Activated T-helper 1 cell treated with Interleukin-2 at 50 U/mL for 16 hours (primary cell): ENCODE data around the gene ZMYND15.

Source experiments
- DNase-seq: peaks from one replicate; pipeline ENCODE4 v3.0.0-alpha.2; 2020; ENCODE audit warnings: low read depth

Gene ZMYND15

DNA sequence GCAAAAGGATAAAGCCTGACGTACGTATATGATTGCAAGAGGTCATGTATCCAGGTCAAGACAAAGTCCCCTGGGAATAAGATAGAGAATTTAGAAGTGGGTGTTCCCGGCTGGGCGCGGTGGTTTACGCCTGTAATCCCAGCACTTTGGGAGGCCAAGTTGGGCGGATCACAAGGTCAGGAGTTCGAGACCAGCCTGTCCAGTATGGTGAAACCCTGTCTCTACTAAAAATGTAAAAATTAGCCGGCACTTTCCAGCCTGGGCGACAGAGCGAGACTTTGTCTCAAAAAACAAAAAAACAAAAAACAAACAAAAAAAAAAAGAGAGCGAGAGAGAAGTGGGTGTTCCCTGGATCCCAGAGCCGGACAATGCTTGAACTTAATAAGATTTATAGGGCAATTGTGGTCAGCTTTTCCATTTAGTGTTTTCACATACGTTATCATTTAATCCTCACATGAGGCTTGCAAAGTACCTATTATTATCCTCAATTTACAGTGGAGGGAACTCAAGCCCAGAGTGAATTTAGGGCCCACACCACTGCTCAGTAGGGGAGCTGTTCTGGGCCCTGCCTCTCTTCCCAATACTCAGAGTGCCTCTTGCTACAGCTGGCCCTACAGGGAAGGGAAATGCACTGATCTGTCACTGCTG is 48.6 kb downstream of the ZMYND15 start:
- no peak for DNase-seq

DNA sequence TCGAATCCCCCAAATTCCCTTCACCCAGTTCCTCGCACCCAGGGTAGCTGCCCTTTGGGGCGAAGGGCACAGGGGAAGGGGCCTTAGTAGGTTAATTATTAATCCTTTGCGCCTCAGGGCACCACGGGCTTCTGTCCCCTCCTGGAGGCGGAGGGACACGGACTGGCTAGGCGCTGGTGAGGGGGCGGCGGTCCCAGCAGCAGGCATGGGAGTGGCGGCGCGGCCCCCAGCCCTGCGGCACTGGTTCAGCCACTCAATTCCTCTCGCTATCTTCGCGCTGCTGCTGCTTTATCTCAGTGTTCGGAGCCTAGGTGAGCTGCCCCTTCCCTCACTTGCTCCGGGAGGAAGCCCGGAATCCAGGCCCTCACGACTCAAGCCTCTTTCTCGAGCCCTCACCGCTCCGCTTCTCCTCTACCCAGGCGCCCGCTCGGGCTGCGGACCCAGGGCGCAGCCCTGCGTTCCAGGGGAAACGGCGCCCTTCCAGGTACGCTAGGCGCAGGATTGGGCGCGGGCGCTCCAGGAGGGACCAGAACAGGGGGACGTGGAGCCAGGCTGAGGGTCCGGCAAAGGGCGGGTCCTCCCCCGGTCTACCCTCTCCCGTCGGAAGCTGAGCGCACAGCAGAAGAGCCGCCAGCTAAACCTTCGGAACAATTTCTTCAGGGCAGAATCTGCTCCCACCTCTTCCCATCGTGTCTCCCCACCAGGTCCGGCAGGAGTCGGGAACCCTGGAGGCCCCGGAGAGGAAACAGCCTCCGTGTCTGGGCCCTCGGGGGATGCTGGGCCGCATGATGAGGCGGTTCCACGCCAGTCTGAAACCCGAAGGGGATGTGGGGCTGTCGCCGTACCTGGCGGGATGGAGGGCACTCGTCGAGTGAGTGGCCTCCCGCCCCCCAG is 49.4 kb downstream of the ZMYND15 start, which contains the start of gene GLTPD2:
GLTPD2 (plus strand) TSS at position 158 of the 894 bp plus-strand sequence; CDS start at position 206, 48 bp downstream.
- no peak for DNase-seq

DNA sequence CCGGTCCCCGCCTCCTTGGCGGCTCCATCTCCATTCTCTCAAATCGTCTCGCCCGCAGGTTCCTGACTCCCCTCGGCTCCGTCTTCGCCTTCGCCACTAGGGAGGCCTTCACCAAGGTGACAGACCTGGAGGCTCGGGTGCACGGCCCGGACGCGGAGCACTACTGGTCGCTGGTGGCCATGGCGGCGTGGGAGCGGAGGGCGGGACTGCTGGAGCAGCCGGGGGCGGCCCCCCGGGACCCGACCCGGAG is 50.0 kb downstream of the ZMYND15 start:
- no peak for DNase-seq

DNA sequence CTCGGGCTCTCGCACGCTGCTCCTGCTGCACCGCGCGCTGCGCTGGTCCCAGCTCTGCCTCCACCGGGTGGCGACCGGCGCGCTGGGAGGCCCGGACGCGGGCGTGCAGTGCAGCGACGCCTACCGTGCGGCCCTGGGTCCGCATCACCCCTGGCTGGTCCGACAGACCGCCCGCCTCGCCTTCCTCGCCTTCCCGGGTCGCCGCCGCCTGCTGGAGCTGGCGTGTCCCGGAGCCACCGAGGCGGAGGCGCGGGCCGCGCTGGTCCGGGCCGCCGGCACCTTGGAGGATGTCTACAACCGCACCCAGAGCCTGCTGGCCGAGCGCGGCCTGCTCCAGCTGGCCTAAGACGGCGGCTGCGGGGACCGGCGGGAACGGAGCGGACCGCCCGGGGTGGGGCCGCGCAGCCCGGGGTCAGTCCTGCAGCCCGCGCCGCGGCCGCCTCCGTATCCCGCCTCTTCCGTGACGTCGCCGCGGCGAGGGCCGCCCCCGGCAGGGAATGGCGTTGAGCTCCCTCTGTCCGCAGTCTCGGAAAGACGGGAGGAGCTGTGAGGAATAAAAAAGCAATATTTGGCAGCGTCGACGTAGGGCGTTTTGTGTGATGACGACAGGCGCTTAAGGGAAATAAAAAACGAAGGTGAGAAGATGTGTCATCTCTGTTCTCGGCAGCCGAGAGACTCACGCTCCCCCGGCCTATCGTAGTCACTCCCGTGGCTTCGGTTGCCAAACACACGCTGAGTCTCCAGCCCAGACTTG is 50.5 kb downstream of the ZMYND15 start:
- DNase-seq, result peak; percentile 69

DNA sequence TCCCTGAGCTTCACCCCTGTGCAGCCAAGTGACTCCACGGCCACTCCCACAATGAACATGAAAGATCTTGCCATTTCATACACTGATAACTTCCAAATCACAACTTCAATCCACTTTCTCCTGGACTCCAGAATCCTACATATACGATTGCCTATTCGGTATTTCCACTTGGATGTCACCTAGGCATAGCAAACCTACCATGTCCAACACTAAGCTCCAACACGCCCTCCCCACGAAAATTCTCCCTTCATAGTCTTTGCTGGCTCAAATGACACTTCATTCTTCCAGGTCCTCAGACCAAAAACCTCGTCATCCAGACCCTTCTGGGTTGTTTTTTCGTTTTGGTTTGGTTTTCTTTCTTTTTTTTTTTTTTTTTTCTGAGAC is 51.1 kb downstream of the ZMYND15 start:
- DNase-seq, result no peak

DNA sequence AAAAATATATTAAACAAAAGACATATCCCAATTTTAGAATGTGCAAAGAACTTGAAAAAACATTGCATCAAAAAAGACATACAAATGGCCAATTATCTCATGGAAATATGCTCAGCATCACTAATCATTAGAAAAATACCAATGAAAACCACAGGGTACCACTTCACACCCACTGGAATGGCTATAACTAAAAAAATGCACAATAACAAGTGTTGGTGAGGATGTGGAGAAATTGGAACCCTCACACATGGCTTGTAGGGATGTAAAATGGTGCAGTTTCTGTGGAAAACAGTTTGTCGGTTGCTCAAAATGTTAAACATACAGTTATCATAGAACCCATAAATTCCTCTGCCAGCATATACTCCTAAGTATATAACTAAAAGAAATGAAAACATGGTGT is 55.5 kb downstream of the ZMYND15 start:
- DNase-seq, result no peak
